ENCODE data around the gene PLEKHA7. TPM values are rescaled to one million over a fixed set of nuclear protein-coding genes. Genes with fewer than 3 reads are reported as not detected.
"Not testable (repeated sequence)": the region's sequence is repeated elsewhere in the genome, so short reads cannot be mapped to it uniquely, and the experiment has no call there.

PLEKHA7 gene
- total RNA-seq, 1 experiment from 2014 or later: 43.1 TPM

- peak; percentile 42 for DNase-seq (ENCODE audit: low read depth)
These were observed 101.5 kb downstream of the PLEKHA7 start for GRCh38 chr11:16912692-16913111.

GRCh38 chr11:16911658-16912057 is 102.6 kb downstream of the PLEKHA7 start:
- DNase-seq (ENCODE audit: low read depth): no peak

GRCh38 chr11:16911186-16911585 is 103.0 kb downstream of the PLEKHA7 start:
- peak; percentile 83 for DNase-seq (ENCODE audit: low read depth)

- DNase-seq (ENCODE audit: low read depth): no peak
These were observed 104.7 kb downstream of the PLEKHA7 start for GRCh38 chr11:16909359-16910035.

- DNase-seq (ENCODE audit: low read depth): no peak
These were observed 108.8 kb downstream of the PLEKHA7 start for GRCh38 chr11:16905375-16905774.

- not testable (repeated sequence) for DNase-seq (ENCODE audit: low read depth)
These were observed 109.5 kb downstream of the PLEKHA7 start for GRCh38 chr11:16904761-16905160.

GRCh38 chr11:16902781-16903378 is 111.3 kb downstream of the PLEKHA7 start:
- DNase-seq (ENCODE audit: low read depth): peak; percentile 52

- no peak for DNase-seq (ENCODE audit: low read depth)
These were observed 112.0 kb downstream of the PLEKHA7 start for GRCh38 chr11:16902182-16902581.

- no peak for DNase-seq (ENCODE audit: low read depth)
These were observed 113.7 kb downstream of the PLEKHA7 start for GRCh38 chr11:16900491-16900890.

- DNase-seq (ENCODE audit: low read depth): no peak
These were observed 114.4 kb downstream of the PLEKHA7 start for GRCh38 chr11:16899708-16900303.

- no peak for DNase-seq (ENCODE audit: low read depth)
These were observed 115.8 kb downstream of the PLEKHA7 start for GRCh38 chr11:16898274-16898985.

- DNase-seq (ENCODE audit: low read depth): no peak
These were observed 116.6 kb downstream of the PLEKHA7 start for GRCh38 chr11:16897470-16898061.

- no peak for DNase-seq (ENCODE audit: low read depth)
These were observed 117.3 kb downstream of the PLEKHA7 start for GRCh38 chr11:16896729-16897469.

GRCh38 chr11:16895306-16895705 is 118.9 kb downstream of the PLEKHA7 start:
- peak; percentile 86 for DNase-seq (ENCODE audit: low read depth)

GRCh38 chr11:16893456-16894066 is 120.7 kb downstream of the PLEKHA7 start:
- no peak for DNase-seq (ENCODE audit: low read depth)

- DNase-seq (ENCODE audit: low read depth): peak; percentile 95
These were observed 122.2 kb downstream of the PLEKHA7 start for GRCh38 chr11:16891964-16892363.

GRCh38 chr11:16891165-16891564 is 123.0 kb downstream of the PLEKHA7 start:
- DNase-seq (ENCODE audit: low read depth): no peak

- no peak for DNase-seq (ENCODE audit: low read depth)
These were observed 123.8 kb downstream of the PLEKHA7 start for GRCh38 chr11:16890442-16890841.

- DNase-seq (ENCODE audit: low read depth): no peak
These were observed 124.3 kb downstream of the PLEKHA7 start for GRCh38 chr11:16889905-16890304.

GRCh38 chr11:16889010-16889409 is 125.2 kb downstream of the PLEKHA7 start:
- peak; percentile 51 for DNase-seq (ENCODE audit: low read depth)

GRCh38 chr11:16887887-16888286 is 126.3 kb downstream of the PLEKHA7 start:
- DNase-seq (ENCODE audit: low read depth): not testable (repeated sequence)

Measured in M059J (cell line).